Mesodermal cell (in vitro differentiated cells): ENCODE measurements around the gene MEPE.

Experiments
- H3K27ac ChIP-seq: 2 replicates; pipeline ENCODE4 v1.7.0; 2013; ENCODE audit warnings: mild to moderate bottlenecking, low read depth, low read length, moderate library complexity; ENCODE audit not compliant: severe bottlenecking
- H3K36me3 ChIP-seq: 2 replicates; pipeline ENCODE4 v1.7.1; 2013; ENCODE audit warnings: mild to moderate bottlenecking, low read length, moderate library complexity; ENCODE audit not compliant: control insufficient read depth, insufficient read depth
- H3K4me1 ChIP-seq: one replicate; pipeline ENCODE4 v1.7.1; 2013; ENCODE audit warnings: mild to moderate bottlenecking, low read length; ENCODE audit not compliant: insufficient read depth, control insufficient read depth, poor library complexity, severe bottlenecking
- H3K4me3 ChIP-seq: 2 replicates; pipeline ENCODE4 v1.7.0; 2013; ENCODE audit warnings: low read length, control low read depth, mild to moderate bottlenecking; ENCODE audit not compliant: insufficient read depth, poor library complexity, severe bottlenecking; ENCODE audit errors: extremely low read depth
- H3K9me3 ChIP-seq: 2 replicates; pipeline ENCODE4 v1.7.1; 2013; ENCODE audit warnings: mild to moderate bottlenecking, low read length, moderate library complexity; ENCODE audit not compliant: control insufficient read depth
- WGBS, 2 experiments: methylation state at CpG; one replicate each; pipeline ENCODE4 v1.1.5; 2013; ENCODE audit warnings: missing lambda C conversion rate in 2 of 2; ENCODE audit not compliant: insufficient coverage in 2 of 2; 5-methylcytosine and 5-hydroxymethylcytosine counted together

Gene MEPE

DNA sequence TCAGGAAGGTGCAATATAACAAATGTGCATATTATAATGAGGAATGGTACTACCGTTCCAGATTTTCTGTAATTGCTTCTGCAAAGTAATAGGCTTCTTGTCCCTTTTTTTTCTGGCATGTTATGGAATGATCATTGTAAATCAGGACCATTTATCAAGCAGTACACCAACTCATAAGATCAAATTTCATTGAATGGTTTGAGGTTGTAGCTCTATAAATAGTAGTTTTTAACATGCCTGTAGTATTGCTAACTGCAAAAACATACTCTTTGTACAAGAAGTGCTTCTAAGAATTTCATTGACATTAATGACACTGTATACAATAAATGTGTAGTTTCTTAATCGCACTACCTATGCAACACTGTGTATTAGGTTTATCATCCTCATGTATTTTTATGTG, 20.8 kb upstream of the MEPE start:
- no peaks in the 10 kb centered on the region for H3K9me3 ChIP-seq
- no peak overlapping the region for H3K4me3 ChIP-seq
- no peaks in the 10 kb centered on the region for H3K4me1 ChIP-seq
- H3K36me3 ChIP-seq: no peaks in the 10 kb centered on the region
- no peak overlapping the region for H3K27ac ChIP-seq
- no CpG with 5 or more reads among the region's 2 CpGs for WGBS, 2 experiments

DNA sequence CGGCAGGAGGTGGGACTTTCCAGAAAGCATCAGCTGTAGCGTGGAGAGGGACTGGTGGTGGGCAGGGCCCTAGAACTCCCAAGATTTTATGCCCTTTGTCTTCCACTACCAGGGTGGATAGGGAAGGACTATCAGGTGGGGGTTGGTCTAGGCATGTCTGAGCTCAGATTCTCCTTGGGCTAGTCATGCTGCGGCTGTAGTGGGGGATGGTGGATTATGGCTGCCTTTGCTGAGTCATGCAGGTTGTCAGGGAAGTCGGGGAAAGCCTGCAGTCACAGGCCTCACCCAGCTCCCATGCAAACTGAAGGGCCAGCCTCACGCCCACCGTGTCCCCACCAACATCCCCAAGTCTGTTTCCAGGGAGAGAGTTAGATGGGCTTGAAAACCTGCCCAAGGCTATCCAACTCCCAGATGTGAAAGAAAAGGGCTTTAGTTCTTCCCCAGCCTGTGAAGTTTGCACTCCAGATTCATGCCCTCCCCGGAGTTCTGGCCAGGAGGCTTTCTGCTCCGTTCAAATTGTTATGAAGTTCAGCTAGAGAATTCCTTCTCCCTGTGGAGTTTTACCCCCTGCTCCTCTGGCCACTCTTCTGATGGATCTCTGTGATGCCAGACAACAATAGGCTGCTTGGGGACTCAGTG, 13.4 kb upstream of the MEPE start:
- H3K9me3 ChIP-seq: peaks cover 9% of the 10 kb centered on the region
- peak overlapping the region; percentile 88 for H3K27ac ChIP-seq
- peaks cover 8% of the 10 kb centered on the region for H3K4me1 ChIP-seq
- H3K36me3 ChIP-seq: no peaks in the 10 kb centered on the region
- H3K4me3 ChIP-seq: no peak overlapping the region
- WGBS, 2 experiments: 38 to 46% methylated on average over 3 to 5 of the region's 8 CpGs

DNA sequence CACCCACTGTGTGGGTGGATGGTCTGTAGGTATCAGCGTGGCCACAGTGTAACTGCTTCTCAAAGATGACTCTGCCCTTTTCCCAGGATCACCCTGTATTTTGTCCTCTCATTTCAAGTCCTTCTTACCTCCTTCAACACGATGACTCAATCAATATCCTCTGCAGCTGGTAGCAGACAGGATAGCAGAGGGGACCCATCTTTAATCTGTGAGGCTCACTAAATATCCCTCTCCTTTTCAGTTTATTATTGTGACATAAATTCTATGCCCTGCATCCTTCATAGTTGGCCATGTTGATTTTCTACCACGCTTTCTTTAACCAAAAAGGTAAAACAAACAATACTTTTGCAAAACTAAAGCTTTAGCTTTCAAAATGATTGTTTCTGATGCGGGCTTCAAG, 9.6 kb upstream of the MEPE start:
- H3K4me1 ChIP-seq: peaks cover 8% of the 10 kb centered on the region
- H3K27ac ChIP-seq: no peak overlapping the region
- H3K9me3 ChIP-seq: peaks cover 3% of the 10 kb centered on the region
- no peak overlapping the region for H3K4me3 ChIP-seq
- WGBS, 2 experiments: 89 to 96% methylated on average over 3 of the region's 4 CpGs
- no peaks in the 10 kb centered on the region for H3K36me3 ChIP-seq

DNA sequence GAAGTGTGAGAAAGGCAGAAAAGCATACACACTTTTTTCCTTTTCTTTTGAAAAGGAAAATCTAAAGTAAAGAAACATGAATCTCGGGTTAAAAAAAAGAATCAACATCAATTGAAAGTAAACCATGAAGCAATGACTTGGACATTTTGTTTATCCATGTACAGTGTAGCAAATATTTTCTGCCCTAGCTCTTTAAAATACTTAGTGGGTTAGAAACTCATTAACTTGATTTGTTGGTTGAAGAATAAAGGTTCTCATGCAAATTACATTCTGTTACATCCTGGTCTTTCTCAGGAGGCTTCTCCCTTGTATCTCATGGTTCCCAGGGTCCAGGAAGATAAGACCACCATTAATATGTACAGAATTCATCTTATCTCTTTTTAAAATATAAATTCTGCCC, 9.0 kb upstream of the MEPE start:
- Histone ChIP-seq H3K36me3 (no peaks in the 10 kb centered on the region), H3K9me3 (peaks cover 2% of the 10 kb centered on the region), H3K4me3 (no peak overlapping the region), H3K4me1 (peaks cover 8% of the 10 kb centered on the region), H3K27ac (no peak overlapping the region)
- 100% methylated on average over 1 of the region's 1 CpG; no CpG with 5 or more reads in 1 of the 2 experiments for WGBS, 2 experiments

DNA sequence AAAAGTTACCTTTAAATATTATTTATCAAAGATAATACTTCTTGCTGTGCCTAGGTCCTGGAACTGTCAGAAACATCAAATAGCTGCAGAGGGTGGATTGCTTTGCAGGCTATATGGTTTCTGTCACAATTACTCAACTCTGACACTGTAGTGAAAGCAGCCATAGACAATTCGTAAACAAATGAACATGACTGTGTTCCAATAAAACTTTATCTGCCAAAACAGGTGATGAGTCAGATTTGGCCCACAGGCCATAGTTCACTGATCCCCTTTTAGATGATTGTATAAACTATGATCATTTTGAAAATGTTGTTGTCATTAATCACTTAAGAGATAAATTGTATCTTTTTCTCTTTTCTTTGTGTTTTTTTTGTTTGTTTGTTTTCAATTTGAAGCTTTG, 8.4 kb upstream of the MEPE start:
- Histone ChIP-seq H3K4me1 (peaks cover 8% of the 10 kb centered on the region), H3K4me3 (no peak overlapping the region), H3K9me3 (no peaks in the 10 kb centered on the region), H3K27ac (no peak overlapping the region), H3K36me3 (no peaks in the 10 kb centered on the region)
- 80% methylated on average over 1 of the region's 1 CpG; no CpG with 5 or more reads in 1 of the 2 experiments for WGBS, 2 experiments

DNA sequence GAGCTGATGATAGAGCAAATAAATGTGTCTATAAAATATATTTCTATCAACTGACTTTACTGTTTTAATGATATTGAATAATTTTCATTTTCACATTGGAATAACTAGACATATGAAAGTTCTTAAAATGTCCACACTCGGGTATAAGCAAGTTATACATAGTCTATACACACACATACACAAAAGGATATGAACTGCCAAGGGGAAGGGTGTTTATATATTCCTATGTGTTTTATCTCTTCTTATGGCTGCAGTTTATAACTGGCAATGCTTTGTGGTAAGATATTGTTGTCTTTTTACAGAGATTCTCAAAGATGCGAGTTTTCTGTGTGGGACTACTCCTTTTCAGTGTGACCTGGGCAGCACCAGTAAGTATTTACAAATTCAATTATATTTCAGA, 1.6 kb downstream of the MEPE start:
- no peaks in the 10 kb centered on the region for H3K9me3 ChIP-seq
- H3K36me3 ChIP-seq: no peaks in the 10 kb centered on the region
- H3K4me1 ChIP-seq: no peaks in the 10 kb centered on the region
- H3K4me3 ChIP-seq: no peak overlapping the region
- no CpG with 5 or more reads among the region's 2 CpGs for WGBS, 2 experiments
- H3K27ac ChIP-seq: no peak overlapping the region

DNA sequence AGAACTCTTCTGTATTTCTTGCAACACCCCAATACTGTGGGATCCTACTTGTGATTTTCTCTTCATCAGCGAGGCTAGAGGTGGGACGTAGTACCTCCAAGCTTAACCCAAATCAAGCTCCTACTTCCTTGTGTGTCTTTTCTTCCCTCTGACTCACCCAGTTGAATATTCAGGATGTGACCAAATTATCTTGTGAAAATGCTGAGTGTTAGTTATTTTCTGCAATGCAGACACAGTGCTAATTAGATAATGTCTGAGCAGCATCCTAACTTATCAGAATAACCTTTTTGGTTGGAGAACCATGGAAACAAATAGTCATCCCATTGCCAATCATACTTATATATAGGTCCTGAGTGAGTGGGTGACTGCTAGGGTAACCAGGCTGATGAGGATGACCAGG, 2.4 kb downstream of the MEPE start:
- Histone ChIP-seq H3K4me3 (no peak overlapping the region), H3K36me3 (no peaks in the 10 kb centered on the region), H3K9me3 (no peaks in the 10 kb centered on the region), H3K27ac (no peak overlapping the region), H3K4me1 (no peaks in the 10 kb centered on the region)
- WGBS, 2 experiments: 72% methylated on average over 2 of the region's 2 CpGs; no CpG with 5 or more reads in 1 of the 2 experiments

DNA sequence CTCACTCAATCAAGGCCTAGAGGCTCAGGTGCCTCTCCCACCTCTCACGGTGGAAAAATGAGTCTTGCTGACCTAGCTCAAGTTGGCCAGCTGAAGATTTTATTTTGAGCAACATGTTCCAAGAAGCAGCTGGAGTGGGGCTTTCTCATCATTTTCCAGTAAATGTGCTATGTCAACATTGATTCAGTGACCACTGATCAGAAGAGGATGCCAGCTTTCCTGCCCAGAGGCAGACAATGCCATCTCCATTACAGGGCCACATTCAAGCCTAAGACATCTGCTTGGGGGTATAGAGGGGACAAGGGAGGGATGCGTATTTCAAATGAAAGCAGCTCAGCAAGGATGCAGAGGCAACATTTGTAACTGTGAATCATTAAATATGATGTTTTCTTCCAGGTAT, 3.0 kb downstream of the MEPE start:
- no peaks in the 10 kb centered on the region for H3K4me1 ChIP-seq
- H3K4me3 ChIP-seq: no peak overlapping the region
- no peak overlapping the region for H3K27ac ChIP-seq
- 92% methylated on average over 2 of the region's 2 CpGs; no CpG with 5 or more reads in 1 of the 2 experiments for WGBS, 2 experiments
- H3K36me3 ChIP-seq: no peaks in the 10 kb centered on the region
- H3K9me3 ChIP-seq: no peaks in the 10 kb centered on the region

DNA sequence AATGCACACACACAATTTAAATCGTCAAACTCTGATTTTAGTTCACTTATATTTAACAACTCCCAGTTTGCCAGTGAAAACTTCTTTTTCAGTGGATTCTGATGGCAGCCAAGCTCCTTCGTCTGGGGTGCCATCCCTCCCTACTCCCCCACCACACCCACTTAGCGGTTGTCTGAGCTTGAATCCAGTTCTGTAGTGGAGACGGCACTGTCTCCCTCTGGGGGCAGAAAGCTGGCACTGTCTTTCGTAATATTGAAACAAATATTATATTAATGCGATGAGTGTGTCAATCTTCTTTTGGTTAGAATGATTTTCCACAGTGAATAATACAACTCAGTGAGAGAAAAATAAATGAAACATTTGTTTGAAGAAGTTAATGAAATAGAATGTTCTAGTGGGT, 5.4 kb downstream of the MEPE start:
- Histone ChIP-seq H3K4me1 (no peaks in the 10 kb centered on the region), H3K4me3 (no peak overlapping the region), H3K36me3 (no peaks in the 10 kb centered on the region), H3K9me3 (no peaks in the 10 kb centered on the region), H3K27ac (no peak overlapping the region)
- WGBS, 2 experiments: 94 to 95% methylated on average over 2 to 3 of the region's 6 CpGs

DNA sequence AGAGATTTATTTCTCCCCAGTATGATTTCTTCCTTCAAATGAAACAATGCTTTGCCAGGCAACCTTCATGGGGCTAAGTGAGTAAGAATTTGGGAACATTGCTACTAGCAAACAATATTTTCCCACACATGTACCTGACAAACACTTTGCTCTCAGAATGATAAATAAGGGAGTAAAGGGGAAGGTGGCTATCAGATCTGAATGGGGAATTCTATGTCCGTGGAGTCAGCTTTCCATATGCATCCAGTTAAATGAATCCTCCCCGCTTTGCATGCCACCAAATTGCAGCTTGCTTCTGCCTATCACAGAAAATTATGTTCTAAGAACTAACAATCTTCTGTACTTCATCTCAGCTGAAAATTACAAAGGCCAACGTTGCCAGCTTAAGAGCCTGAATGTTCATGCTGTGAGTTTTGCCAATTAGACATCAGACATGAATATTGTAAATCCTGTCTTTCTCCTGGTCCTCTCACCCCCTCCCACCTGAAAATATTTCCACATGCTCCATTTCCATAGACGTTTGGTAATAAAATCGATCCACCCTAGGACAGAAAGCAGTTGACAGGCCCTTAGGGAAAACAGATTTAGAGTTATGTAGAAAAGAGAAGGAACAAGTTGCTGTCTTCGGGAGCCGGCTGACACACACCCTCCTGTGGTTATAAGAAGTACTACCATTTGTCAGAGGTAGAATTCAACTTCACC, 6.3 kb downstream of the MEPE start:
- Histone ChIP-seq H3K27ac (no peak overlapping the region), H3K9me3 (no peaks in the 10 kb centered on the region), H3K36me3 (no peaks in the 10 kb centered on the region), H3K4me3 (no peak overlapping the region), H3K4me1 (no peaks in the 10 kb centered on the region)
- 67% methylated on average over 3 of the region's 7 CpGs for WGBS, 2 experiments

DNA sequence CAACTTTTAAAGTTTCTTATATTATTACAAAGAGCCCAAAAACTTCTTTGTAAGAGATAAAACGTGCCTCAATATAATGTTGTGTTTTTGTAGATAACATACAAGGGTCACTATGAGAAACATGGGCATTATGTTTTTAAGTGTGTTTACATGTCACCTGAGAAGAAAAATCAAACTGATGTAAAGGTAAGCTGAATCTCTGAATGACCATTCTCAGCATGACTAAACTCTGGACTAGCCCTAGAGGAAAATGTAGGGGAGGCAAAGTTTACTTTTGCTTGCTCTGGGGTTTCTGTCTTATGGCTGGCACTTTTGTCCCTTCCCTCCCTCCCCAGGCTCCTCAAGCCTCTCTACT, 6.8 kb downstream of the MEPE start:
- Histone ChIP-seq H3K4me1 (no peaks in the 10 kb centered on the region), H3K4me3 (no peak overlapping the region), H3K36me3 (no peaks in the 10 kb centered on the region), H3K9me3 (no peaks in the 10 kb centered on the region), H3K27ac (no peak overlapping the region)
- WGBS, 2 experiments: 0% methylated on average over 1 of the region's 1 CpG; no CpG with 5 or more reads in 1 of the 2 experiments
